Muscle layer of duodenum (tissue), 2 donors: ENCODE measurements around the gene CNPY3.
"Not testable (repeated sequence)": the region's sequence is repeated elsewhere in the genome, so short reads cannot be mapped to it uniquely, and the experiment has no call there.

Experiments used
- H3K27ac ChIP-seq: one replicate; pipeline ENCODE4 v1.7.0; 2013; ENCODE audit warnings: mild to moderate bottlenecking, low read length
- H3K27me3 ChIP-seq: one replicate; pipeline ENCODE4 v1.7.0; 2013; ENCODE audit warnings: low read depth, mild to moderate bottlenecking, control low read depth, low read length
- H3K36me3 ChIP-seq, 2 donors: one replicate each; pipeline ENCODE4 v1.7.0; 2013; ENCODE audit warnings: low read length in 2 of 2, control low read depth in 1 of 2, mild to moderate bottlenecking in 1 of 2; ENCODE audit not compliant: insufficient read depth in 2 of 2, control insufficient read depth in 1 of 2
- H3K4me1 ChIP-seq, 2 donors: one replicate each; pipeline ENCODE4 v1.7.0; 2013; ENCODE audit warnings: low read length in 2 of 2, mild to moderate bottlenecking in 2 of 2, control low read depth in 1 of 2, moderate library complexity in 1 of 2; ENCODE audit not compliant: insufficient read depth in 2 of 2, control insufficient read depth in 1 of 2
- H3K4me3 ChIP-seq, 2 donors: one replicate each; pipeline ENCODE4 v1.7.0; 2013; ENCODE audit warnings: low read length in 2 of 2, low read depth in 1 of 2, mild to moderate bottlenecking in 1 of 2
- H3K9me3 ChIP-seq, 2 donors: one replicate each; pipeline ENCODE4 v1.7.0; 2013; ENCODE audit warnings: low read length in 2 of 2, control low read depth in 1 of 2, mild to moderate bottlenecking in 1 of 2; ENCODE audit not compliant: control insufficient read depth in 1 of 2
- donor health status: healthy.

CNPY3 gene

GRCh38 chr6:42939810-42940167 is 10.5 kb downstream of the CNPY3 start:
- H3K4me1 ChIP-seq = no peaks in the 10 kb centered on the region
- no peaks in the 10 kb centered on the region for H3K9me3 ChIP-seq
- H3K36me3 ChIP-seq = peaks cover 30 to 45% of the 10 kb centered on the region in 2 donors
- no peaks in the 10 kb centered on the region for H3K27me3 ChIP-seq
- H3K27ac ChIP-seq = no peak overlapping the region
- no peak overlapping the region for H3K4me3 ChIP-seq

- H3K4me1 ChIP-seq = no peaks in the 10 kb centered on the region
Measured at GRCh38 chr6:42940493-42941045, 11.3 kb downstream of the CNPY3 start.

DNA sequence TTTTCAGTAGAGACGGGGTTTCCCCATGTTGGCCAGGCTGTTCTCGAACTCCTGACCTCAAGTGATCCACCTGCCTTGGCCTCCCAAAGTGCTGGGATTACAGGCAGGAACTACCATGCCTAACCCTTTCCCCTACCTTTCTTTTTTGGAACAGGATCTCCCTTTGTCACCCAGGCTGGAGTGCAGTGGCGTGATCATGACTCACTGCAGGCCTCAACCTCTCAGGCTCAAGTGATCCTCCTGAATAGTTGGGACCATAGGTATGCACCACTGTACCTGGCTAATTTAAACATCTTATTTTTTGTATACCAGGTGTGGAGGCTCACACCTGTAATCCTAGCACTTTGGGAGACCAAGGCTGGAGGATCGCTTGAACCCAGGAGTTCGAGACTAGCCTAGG is 12.1 kb downstream of the CNPY3 start:
- H3K4me1 ChIP-seq, H3K4me3 ChIP-seq, H3K27me3 ChIP-seq, H3K27ac ChIP-seq, H3K9me3 ChIP-seq: not testable (repeated sequence)
- peaks cover 20 to 33% of the 10 kb centered on the region in 2 donors for H3K36me3 ChIP-seq

More at GRCh38 chr6:42940493-42941045, 11.3 kb downstream of the CNPY3 start:
- no peaks in the 10 kb centered on the region for H3K27me3 ChIP-seq
- H3K27ac ChIP-seq = no peak overlapping the region
- peaks cover 26 to 41% of the 10 kb centered on the region in 2 donors for H3K36me3 ChIP-seq
- H3K4me3 ChIP-seq = no peak overlapping the region
- H3K9me3 ChIP-seq = no peaks in the 10 kb centered on the region

DNA sequence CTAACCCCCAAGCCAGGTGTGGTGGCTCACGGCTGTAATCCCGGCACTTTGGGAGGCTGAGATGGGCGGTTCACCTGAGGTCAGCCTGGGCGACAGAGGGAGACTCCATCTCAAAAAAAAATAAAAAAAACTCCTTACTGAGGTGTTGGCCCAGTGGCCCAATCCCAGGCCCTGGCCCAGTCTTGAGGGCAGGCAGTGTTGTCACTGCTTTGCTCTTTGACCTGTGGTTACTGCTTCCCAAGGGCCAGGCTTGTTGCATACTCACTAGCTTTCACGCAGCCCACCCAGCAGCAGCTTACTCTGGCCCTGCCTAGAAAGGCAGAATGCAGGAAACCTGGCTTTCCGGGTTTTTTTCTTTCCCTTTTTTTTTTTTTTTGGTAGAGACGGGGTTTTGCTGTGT is 13.2 kb downstream of the CNPY3 start:
- H3K36me3 ChIP-seq = peaks cover 17 to 22% of the 10 kb centered on the region in 2 donors

GRCh38 chr6:42947950-42948349 is 18.7 kb downstream of the CNPY3 start:
- Histone ChIP-seq H3K4me3 (no peak overlapping the region), H3K36me3 (peaks cover 0 to 5% of the 10 kb centered on the region in 2 donors), H3K27me3 (no peaks in the 10 kb centered on the region), H3K9me3 (no peaks in the 10 kb centered on the region), H3K27ac (no peak overlapping the region), H3K4me1 (peaks cover 0 to 7% of the 10 kb centered on the region in 2 donors)

More for the DNA sequence above, 13.2 kb downstream of the CNPY3 start:
- Histone ChIP-seq H3K9me3 (no peaks in the 10 kb centered on the region), H3K27me3 (no peaks in the 10 kb centered on the region), H3K27ac (no peak overlapping the region), H3K4me3 (no peak overlapping the region), H3K4me1 (no peaks in the 10 kb centered on the region)

DNA sequence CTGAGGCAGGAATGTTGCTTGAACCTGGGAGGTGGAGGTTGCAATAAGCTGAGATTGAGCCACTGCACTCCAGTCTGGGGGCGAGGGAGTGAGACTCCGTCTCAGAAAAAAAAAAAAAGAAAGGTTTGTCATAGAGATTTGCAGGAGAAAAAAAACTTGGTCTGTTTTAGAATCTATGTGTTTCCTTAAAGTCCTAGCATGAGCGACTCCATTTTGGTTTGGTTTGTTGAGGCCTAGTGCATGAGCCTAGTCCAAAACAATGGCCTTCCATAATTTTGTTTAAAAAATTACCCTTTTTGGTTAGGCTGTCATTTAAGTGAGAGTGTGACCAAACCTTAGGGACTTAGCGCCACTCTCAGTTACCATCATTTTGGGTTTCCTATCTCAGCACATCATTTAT is 23.1 kb downstream of the CNPY3 start:
- H3K27me3 ChIP-seq = no peaks in the 10 kb centered on the region
- H3K27ac ChIP-seq = no peak overlapping the region
- no peak overlapping the region for H3K4me3 ChIP-seq
- no peaks in the 10 kb centered on the region for H3K36me3 ChIP-seq
- H3K9me3 ChIP-seq = no peaks in the 10 kb centered on the region
- peaks cover 0 to 7% of the 10 kb centered on the region in 2 donors for H3K4me1 ChIP-seq

DNA sequence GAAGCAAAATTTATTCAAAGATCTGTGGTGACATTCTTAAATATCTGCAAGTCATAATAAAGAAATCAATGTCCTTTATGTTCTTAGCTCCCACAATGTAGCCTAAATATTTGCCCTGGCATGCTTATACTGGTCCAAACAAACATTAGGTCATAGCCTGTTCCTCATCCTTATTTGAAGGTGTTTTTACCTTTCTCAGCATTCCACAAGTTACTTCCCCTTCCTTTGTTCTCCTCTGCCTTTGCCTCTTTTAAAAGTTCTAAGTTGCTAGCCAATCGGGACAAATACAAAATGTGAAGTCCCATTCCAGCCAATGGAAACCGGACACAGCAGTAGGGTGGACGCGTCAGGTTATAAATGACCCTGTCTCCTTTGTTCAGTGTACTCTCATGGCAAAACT is 25.1 kb downstream of the CNPY3 start:
- H3K9me3 ChIP-seq, H3K4me3 ChIP-seq, H3K36me3 ChIP-seq, H3K27ac ChIP-seq, H3K27me3 ChIP-seq, H3K4me1 ChIP-seq: not testable (repeated sequence)

DNA sequence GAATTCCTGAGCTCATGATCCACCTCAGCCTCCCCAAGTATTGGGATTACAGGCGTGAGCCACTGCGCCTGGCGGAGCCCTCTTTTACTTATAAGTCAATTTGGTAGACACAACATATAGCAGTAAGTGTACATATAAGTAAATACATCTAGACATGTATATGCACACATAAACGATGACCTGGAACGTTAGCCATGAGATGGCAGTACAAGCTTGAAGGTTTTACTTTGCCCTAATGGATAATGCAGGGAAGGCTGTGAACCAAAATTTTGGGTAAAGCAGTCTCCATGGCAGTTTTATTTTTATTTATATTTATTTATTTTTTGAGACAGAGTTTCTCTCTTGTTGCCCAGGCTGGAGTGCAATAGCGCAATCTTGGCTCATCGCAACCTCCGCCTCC is 28.8 kb downstream of the CNPY3 start:
- Histone ChIP-seq H3K9me3 (no peaks in the 10 kb centered on the region), H3K4me1 (peaks cover 4 to 15% of the 10 kb centered on the region in 2 donors), H3K36me3 (peaks cover 0 to 9% of the 10 kb centered on the region in 2 donors), H3K27me3 (no peaks in the 10 kb centered on the region), H3K4me3 (no peak overlapping the region), H3K27ac (no peak overlapping the region)

- Histone ChIP-seq H3K36me3 (peaks cover 5 to 19% of the 10 kb centered on the region in 2 donors), H3K4me3 (peak overlapping the region; percentile 57 to 74), H3K27me3 (no peaks in the 10 kb centered on the region), H3K9me3 (no peaks in the 10 kb centered on the region), H3K27ac (no peak overlapping the region), H3K4me1 (peaks cover 4 to 15% of the 10 kb centered on the region in 2 donors)
Measured at GRCh38 chr6:42959917-42960242, 30.6 kb downstream of the CNPY3 start.

DNA sequence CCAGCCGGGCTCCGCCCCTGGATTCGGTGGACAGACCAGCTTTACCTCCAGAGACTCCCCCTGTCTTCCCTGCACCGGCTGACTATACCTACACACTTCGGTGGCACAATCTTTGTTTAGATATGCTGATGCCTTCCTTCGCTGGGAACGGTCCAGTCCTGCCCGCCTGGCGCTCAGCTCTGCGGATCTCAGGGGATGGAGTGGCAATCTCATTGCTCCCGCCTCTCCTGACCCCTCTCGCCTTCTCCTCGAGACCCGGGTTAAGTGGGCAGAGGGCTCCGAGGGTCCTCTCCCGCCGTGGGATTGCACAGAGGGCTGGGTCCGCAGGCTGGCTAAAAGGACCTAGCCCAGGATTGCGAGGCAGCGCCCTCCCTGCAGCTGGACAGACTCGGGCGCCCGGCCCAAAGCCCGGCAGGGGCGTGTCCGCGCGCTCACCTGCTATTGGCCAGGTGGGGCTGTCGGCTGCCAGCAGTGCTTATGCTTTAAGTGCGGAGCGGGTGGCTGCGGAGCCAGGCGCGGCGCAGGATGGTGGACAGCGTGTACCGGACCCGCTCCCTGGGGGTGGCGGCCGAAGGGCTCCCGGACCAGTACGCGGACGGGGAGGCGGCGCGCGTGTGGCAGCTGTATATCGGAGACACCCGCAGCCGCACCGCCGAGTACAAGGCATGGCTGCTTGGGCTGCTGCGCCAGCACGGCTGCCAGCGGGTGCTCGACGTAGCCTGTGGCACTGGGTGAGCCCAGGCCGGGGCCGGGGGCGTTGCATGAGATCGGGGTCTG is 31.2 kb downstream of the CNPY3 start, which contains the start of gene GNMT:
TSS of gene GNMT (plus strand) at position 512 of the 777 bp plus-strand sequence. CDS start at position 526, 14 bp downstream.
- H3K27ac ChIP-seq = no peak within 1 kb of the TSS
- peak within 1 kb of the TSS; percentile 57 to 74 for H3K4me3 ChIP-seq
- no peaks in the 10 kb centered on the region for H3K9me3 ChIP-seq
- no peaks in the 10 kb centered on the region for H3K27me3 ChIP-seq
- H3K36me3 ChIP-seq = peaks cover 7 to 24% of the 10 kb centered on the region in 2 donors
- H3K4me1 ChIP-seq = peaks cover 4 to 15% of the 10 kb centered on the region in 2 donors

DNA sequence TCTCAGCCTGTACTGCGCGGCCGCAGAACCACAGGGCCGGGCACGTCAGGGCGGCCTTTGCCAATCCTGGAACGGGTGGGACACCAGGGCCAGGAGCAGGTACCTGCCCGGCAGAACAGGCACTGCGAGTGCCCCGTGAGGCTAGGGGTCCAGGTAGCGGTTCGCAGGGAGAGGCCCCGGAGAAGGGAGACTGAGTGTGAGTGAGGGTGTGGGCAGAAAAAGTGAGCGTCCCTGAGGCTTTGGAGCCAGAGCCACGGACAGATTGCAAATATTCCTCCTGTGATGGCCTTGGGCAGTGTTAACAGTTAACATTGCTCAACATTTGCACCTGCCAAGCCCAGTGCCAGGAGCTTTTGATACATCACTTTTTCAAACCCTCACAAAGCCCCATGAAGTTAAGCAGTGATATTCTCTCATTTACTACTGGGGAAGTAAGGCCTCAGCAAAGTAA is 31.8 kb downstream of the CNPY3 start:
- no peak overlapping the region for H3K27ac ChIP-seq

More for the DNA sequence above, 31.8 kb downstream of the CNPY3 start:
- Histone ChIP-seq H3K4me1 (peaks cover 4 to 15% of the 10 kb centered on the region in 2 donors), H3K27me3 (no peaks in the 10 kb centered on the region), H3K4me3 (peak overlapping the region; percentile 57 to 74), H3K36me3 (peaks cover 7 to 30% of the 10 kb centered on the region in 2 donors), H3K9me3 (no peaks in the 10 kb centered on the region)
